Kidney glomerular epithelial cell (primary cell): Measurements from ENCODE around the gene WSB1.

ENCODE experiments used
- DNase-seq: peaks from one replicate; lab custom pipeline; 2025; lab: John Stamatoyannopoulos, UW

WSB1 gene

GRCh38 chr17:27357236-27357635 lies 63.3 kb downstream of the WSB1 start:
- DNase-seq: no peak

DNA sequence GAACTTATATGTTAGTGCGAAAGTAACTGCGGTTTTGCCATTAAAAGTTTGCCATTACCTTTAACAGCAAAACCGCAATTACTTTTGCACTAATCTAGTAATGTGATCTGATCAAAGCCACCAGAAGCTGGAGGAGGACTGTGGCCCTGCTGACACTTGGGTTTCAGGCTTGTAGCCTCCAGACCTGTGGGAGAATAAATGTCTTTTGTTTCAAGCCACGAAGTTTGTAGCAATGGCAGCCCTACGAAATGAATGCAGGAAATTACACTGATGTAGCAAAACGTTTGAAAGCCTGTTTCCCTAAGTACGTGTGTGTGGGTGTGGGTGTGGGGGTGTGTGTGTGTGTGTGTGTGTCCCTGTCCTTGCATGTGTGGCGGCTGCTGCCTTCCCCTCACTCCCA lies 66.6 kb downstream of the WSB1 start:
- DNase-seq: no peak

GRCh38 chr17:27361695-27362094 lies 67.8 kb downstream of the WSB1 start:
- DNase-seq: no peak

- DNase-seq: no peak
Observed at GRCh38 chr17:27362503-27362902, 68.6 kb downstream of the WSB1 start.

- DNase-seq: no peak
Observed at GRCh38 chr17:27362909-27363308, 69.0 kb downstream of the WSB1 start.

GRCh38 chr17:27363326-27363725 lies 69.4 kb downstream of the WSB1 start:
- no peak for DNase-seq
